Measurements from ENCODE around the gene EXD1. TPM values are rescaled to one million over a fixed set of nuclear protein-coding genes. Genes with fewer than 3 reads are reported as not detected.
"Not testable (repeated sequence)": the region's sequence is repeated elsewhere in the genome, so short reads cannot be mapped to it uniquely, and the experiment has no call there.

The EXD1 gene
- total and polyA plus RNA-seq, 2 donors from 2014 or later = not detected

GRCh38 chr15:41276831-41277230 lies 46.3 kb upstream of the EXD1 start:
- DNase-seq (no peak), FAIRE-seq (no peak)
- H3K36me3 ChIP-seq (ENCODE audit: control insufficient read depth in 2 of 3, insufficient read depth in 3 of 3, low read length in 3 of 3) = peaks cover 3 to 14% (median 5%) of the 10 kb centered on the region in 3 donors
- H3K9ac ChIP-seq (ENCODE audit: low read length in 3 of 3) = no peak overlapping the region
- no peak overlapping the region for H3K27ac ChIP-seq (ENCODE audit: low read depth in 2 of 2, low read length in 2 of 2)
- no peak overlapping the region for H3K4me3 ChIP-seq (ENCODE audit: low read length in 3 of 3)
- intact Hi-C loops (cut with DNase I) = no loop called here
- no peaks in the 10 kb centered on the region for H3K9me3 ChIP-seq (ENCODE audit: control insufficient read depth in 2 of 3, insufficient read depth in 1 of 3, low read length in 3 of 3)
- no peaks in the 10 kb centered on the region for H3K4me1 ChIP-seq (ENCODE audit: control insufficient read depth in 2 of 3, insufficient read depth in 2 of 3, low read depth in 1 of 3, low read length in 3 of 3)
- TF ChIP-seq CTCF (IDR thresholded peaks at IDR 0.05; ENCODE audit: borderline replicate concordance, extremely low read depth, insufficient read depth) = no peak
- H3K27me3 ChIP-seq (ENCODE audit: control insufficient read depth, insufficient read depth, low read length) = no peaks in the 10 kb centered on the region

- Histone ChIP-seq H3K4me1 (ENCODE audit: control insufficient read depth in 2 of 3, insufficient read depth in 2 of 3, low read depth in 1 of 3, low read length in 3 of 3) (no peaks in the 10 kb centered on the region), H3K36me3 (ENCODE audit: control insufficient read depth in 2 of 3, insufficient read depth in 3 of 3, low read length in 3 of 3) (peaks cover 0 to 6% (median 6%) of the 10 kb centered on the region in 3 donors), H3K27me3 (ENCODE audit: control insufficient read depth, insufficient read depth, low read length) (no peaks in the 10 kb centered on the region), H3K9ac (ENCODE audit: low read length in 3 of 3) (no peak overlapping the region), H3K4me3 (ENCODE audit: low read length in 3 of 3) (no peak overlapping the region), H3K27ac (ENCODE audit: low read depth in 2 of 2, low read length in 2 of 2) (no peak overlapping the region), H3K9me3 (ENCODE audit: control insufficient read depth in 2 of 3, insufficient read depth in 1 of 3, low read length in 3 of 3) (no peaks in the 10 kb centered on the region)
- DNase-seq (no peak), FAIRE-seq (no peak)
- no peak for TF ChIP-seq CTCF (IDR thresholded peaks at IDR 0.05; ENCODE audit: borderline replicate concordance, extremely low read depth, insufficient read depth)
- intact Hi-C loops (cut with DNase I) = no loop called here
Measured at GRCh38 chr15:41269887-41270286, 39.3 kb upstream of the EXD1 start.

- H3K36me3 ChIP-seq (ENCODE audit: control insufficient read depth in 2 of 3, insufficient read depth in 3 of 3, low read length in 3 of 3) = peaks cover 0 to 21% (median 14%) of the 10 kb centered on the region in 3 donors
- no peak overlapping the region for H3K9ac ChIP-seq (ENCODE audit: low read length in 3 of 3)
- no peaks in the 10 kb centered on the region for H3K4me1 ChIP-seq (ENCODE audit: control insufficient read depth in 2 of 3, insufficient read depth in 2 of 3, low read depth in 1 of 3, low read length in 3 of 3)
- H3K9me3 ChIP-seq (ENCODE audit: control insufficient read depth in 2 of 3, insufficient read depth in 1 of 3, low read length in 3 of 3) = no peaks in the 10 kb centered on the region
- no peak for TF ChIP-seq CTCF (IDR thresholded peaks at IDR 0.05; ENCODE audit: borderline replicate concordance, extremely low read depth, insufficient read depth)
- no peak overlapping the region for H3K4me3 ChIP-seq (ENCODE audit: low read length in 3 of 3)
- intact Hi-C loops (cut with DNase I) = no loop called here
- no peak for FAIRE-seq
- no peaks in the 10 kb centered on the region for H3K27me3 ChIP-seq (ENCODE audit: control insufficient read depth, insufficient read depth, low read length)
- DNase-seq = no peak
- no peak overlapping the region for H3K27ac ChIP-seq (ENCODE audit: low read depth in 2 of 2, low read length in 2 of 2)
Measured at GRCh38 chr15:41263891-41264351, 33.4 kb upstream of the EXD1 start.

GRCh38 chr15:41262571-41262970 lies 32.0 kb upstream of the EXD1 start:
- DNase-seq (no peak), FAIRE-seq (no peak)
- no peak overlapping the region for H3K4me3 ChIP-seq (ENCODE audit: low read length in 3 of 3)
- H3K4me1 ChIP-seq (ENCODE audit: control insufficient read depth in 2 of 3, insufficient read depth in 2 of 3, low read depth in 1 of 3, low read length in 3 of 3) = peaks cover 0 to 3% (median 0%) of the 10 kb centered on the region in 3 donors
- TF ChIP-seq CTCF (IDR thresholded peaks at IDR 0.05; ENCODE audit: borderline replicate concordance, extremely low read depth, insufficient read depth) = no peak
- H3K27me3 ChIP-seq (ENCODE audit: control insufficient read depth, insufficient read depth, low read length) = no peaks in the 10 kb centered on the region
- peaks cover 0 to 26% (median 20%) of the 10 kb centered on the region in 3 donors for H3K36me3 ChIP-seq (ENCODE audit: control insufficient read depth in 2 of 3, insufficient read depth in 3 of 3, low read length in 3 of 3)
- intact Hi-C loops (cut with DNase I) = no loop called here
- H3K9me3 ChIP-seq (ENCODE audit: control insufficient read depth in 2 of 3, insufficient read depth in 1 of 3, low read length in 3 of 3) = no peaks in the 10 kb centered on the region
- no peak overlapping the region for H3K9ac ChIP-seq (ENCODE audit: low read length in 3 of 3)
- no peak overlapping the region for H3K27ac ChIP-seq (ENCODE audit: low read depth in 2 of 2, low read length in 2 of 2)

GRCh38 chr15:41260924-41261323 lies 30.4 kb upstream of the EXD1 start:
- intact Hi-C loops (cut with DNase I); DNase-seq; H3K27ac ChIP-seq (ENCODE audit: low read depth in 2 of 2, low read length in 2 of 2); FAIRE-seq; H3K9ac ChIP-seq (ENCODE audit: low read length in 3 of 3); H3K4me3 ChIP-seq (ENCODE audit: low read length in 3 of 3); H3K9me3 ChIP-seq (ENCODE audit: control insufficient read depth in 2 of 3, insufficient read depth in 1 of 3, low read length in 3 of 3); H3K27me3 ChIP-seq (ENCODE audit: control insufficient read depth, insufficient read depth, low read length); H3K4me1 ChIP-seq (ENCODE audit: control insufficient read depth in 2 of 3, insufficient read depth in 2 of 3, low read depth in 1 of 3, low read length in 3 of 3): not testable (repeated sequence)
- H3K36me3 ChIP-seq (ENCODE audit: control insufficient read depth in 2 of 3, insufficient read depth in 3 of 3, low read length in 3 of 3) = peaks cover 0 to 26% (median 20%) of the 10 kb centered on the region in 3 donors

All from kidney (tissue), 14 donors.